ENCODE results near the gene BTBD2. TPM values are rescaled to one million over a fixed set of nuclear protein-coding genes. Genes with fewer than 3 reads are reported as not detected.

Gene BTBD2
- total and polyA plus RNA-seq, 2 donors (not counting 1 experiment from before 2014, with no cell fraction given): 75.2 to 85.6 TPM

DNA sequence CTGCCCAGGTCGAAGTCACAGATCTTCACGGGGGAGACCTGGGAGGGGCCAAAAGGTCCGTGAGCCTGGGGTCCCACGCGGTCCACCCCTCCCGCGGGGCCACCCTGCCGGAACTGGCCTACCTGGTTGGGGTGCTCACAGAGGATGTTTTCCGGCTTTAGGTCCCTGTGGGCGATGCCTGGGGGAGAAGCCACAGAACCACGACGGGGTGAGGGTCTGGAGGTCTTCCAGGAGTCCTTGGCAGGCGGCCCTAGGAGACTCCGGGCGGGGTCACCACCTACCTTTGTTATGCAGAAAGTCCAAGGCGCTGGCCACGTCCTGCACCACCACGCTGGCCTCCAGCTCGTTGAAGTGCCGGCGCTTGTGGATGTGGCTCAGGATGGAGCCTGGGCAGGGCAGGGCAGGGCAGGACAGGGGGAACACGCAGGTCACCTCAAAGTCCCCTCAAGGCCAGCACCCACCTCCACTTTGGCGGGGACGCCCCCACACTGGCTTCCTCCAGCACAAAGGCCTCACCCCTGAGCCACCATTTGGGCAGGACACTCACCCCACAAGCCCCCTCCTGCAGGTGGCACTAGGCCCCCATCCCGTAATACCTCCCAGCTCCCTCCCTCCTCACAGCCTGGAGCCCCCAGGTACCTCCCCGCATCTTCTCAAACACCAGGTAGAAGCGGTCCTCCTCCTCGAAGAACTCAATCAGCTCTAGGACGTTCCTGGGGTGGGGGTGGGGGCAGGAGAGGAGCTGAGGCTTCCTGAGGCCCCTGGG is 27.2 kb upstream of the BTBD2 start:
- no peak overlapping the region for H2AFZ ChIP-seq (ENCODE audit: insufficient read depth, low read depth, low read length, poor library complexity, severe bottlenecking)
- H3K36me3 ChIP-seq (replicated peaks in 1 of 2; ENCODE audit: control extremely low read depth in 1 of 2, control insufficient read depth in 1 of 2, extremely low read depth in 1 of 2, insufficient read depth in 2 of 2, low read length in 1 of 2): peaks cover 0 to 89% of the 10 kb centered on the region in 2 experiments
- no peak for TF ChIP-seq EZH2 (IDR thresholded peaks at IDR 0.05; ENCODE audit: borderline replicate concordance, insufficient read depth, low read depth, low read length, poor library complexity, severe bottlenecking)
- TF ChIP-seq, protein P1, sequence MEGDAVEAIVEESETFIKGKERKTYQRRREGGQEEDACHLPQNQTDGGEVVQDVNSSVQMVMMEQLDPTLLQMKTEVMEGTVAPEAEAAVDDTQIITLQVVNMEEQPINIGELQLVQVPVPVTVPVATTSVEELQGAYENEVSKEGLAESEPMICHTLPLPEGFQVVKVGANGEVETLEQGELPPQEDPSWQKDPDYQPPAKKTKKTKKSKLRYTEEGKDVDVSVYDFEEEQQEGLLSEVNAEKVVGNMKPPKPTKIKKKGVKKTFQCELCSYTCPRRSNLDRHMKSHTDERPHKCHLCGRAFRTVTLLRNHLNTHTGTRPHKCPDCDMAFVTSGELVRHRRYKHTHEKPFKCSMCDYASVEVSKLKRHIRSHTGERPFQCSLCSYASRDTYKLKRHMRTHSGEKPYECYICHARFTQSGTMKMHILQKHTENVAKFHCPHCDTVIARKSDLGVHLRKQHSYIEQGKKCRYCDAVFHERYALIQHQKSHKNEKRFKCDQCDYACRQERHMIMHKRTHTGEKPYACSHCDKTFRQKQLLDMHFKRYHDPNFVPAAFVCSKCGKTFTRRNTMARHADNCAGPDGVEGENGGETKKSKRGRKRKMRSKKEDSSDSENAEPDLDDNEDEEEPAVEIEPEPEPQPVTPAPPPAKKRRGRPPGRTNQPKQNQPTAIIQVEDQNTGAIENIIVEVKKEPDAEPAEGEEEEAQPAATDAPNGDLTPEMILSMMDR (IDR thresholded peaks at IDR 0.05): no peak
- H3K9ac ChIP-seq (ENCODE audit: low read length): peak overlapping the region; percentile 44
- Mint-ChIP-seq H3K4me3 (peak overlapping the region; percentile 74), H3K27ac (peak overlapping the region; percentile 86), H3K9me3 (ENCODE audit: insufficient read depth) (no peaks in the 10 kb centered on the region), H3K4me1 (peaks cover 67% of the 10 kb centered on the region), H3K27me3 (no peaks in the 10 kb centered on the region)
- peaks cover 95% of the 10 kb centered on the region for H4K20me1 ChIP-seq (ENCODE audit: control insufficient read depth, insufficient read depth, low read length, poor library complexity, severe bottlenecking)
- peaks cover 72% of the 10 kb centered on the region for H3K79me2 ChIP-seq (ENCODE audit: control insufficient read depth, insufficient read depth, low read length)
- H3K27ac ChIP-seq (ENCODE audit: low read length in 2 of 2): peak overlapping the region; percentile 98 to 99
- DNase-seq (no peak), ATAC-seq (ENCODE audit: low read depth) (no peak)
- CTCF ChIA-PET: interaction anchor here (0.7 to 1.8 kb wide), 13 partner anchors 8 to 178 kb away, joined by 3 to 6 read pairs (median 4); no protein-coding TSS in a partner anchor
- WGBS (ENCODE audit: insufficient coverage): 32% methylated on average over 25 of the region's 29 CpGs
- H3K4me3 ChIP-seq (ENCODE audit: control extremely low read depth in 1 of 5, extremely low read depth in 1 of 5, insufficient read depth in 1 of 5, low read depth in 2 of 5, low read length in 4 of 5): peak overlapping the region in 4 of 5 experiments; percentile 25 to 43 (median 36)
- intact Hi-C loops (cut with micrococcal nuclease): loop anchor here (1.0 to 2.0 kb wide), 2 partner anchors 8 to 24 kb away; no protein-coding TSS in a partner anchor
- peaks cover 0 to 3% (median 0%) of the 10 kb centered on the region in 3 donors for H3K9me3 ChIP-seq (ENCODE audit: control extremely low read depth in 1 of 3, control insufficient read depth in 2 of 3, insufficient read depth in 1 of 3, low read length in 2 of 3)
- H3K4me2 ChIP-seq (replicated peaks; ENCODE audit: low read depth, low read length, poor library complexity, severe bottlenecking): peak overlapping the region; percentile 92
- POLR2A ChIA-PET: interaction anchor here (0.6 to 7.4 kb wide), 21 partner anchors 8 to 579 kb away, joined by 3 to 69 read pairs (median 4); partner anchors contain the start of gene MKNK2
- H3K27me3 ChIP-seq (replicated peaks in 1 of 4; ENCODE audit: control extremely low read depth in 1 of 4, control insufficient read depth in 3 of 4, insufficient read depth in 4 of 4, low read length in 3 of 4): no peaks in the 10 kb centered on the region
- H3K4me1 ChIP-seq (ENCODE audit: control insufficient read depth in 2 of 2, insufficient read depth in 2 of 2, low read length in 2 of 2): peaks cover 62 to 72% of the 10 kb centered on the region in 2 donors

Data from B cell (primary cell).